ENCODE measurements around the gene SMAD1.

DNA sequence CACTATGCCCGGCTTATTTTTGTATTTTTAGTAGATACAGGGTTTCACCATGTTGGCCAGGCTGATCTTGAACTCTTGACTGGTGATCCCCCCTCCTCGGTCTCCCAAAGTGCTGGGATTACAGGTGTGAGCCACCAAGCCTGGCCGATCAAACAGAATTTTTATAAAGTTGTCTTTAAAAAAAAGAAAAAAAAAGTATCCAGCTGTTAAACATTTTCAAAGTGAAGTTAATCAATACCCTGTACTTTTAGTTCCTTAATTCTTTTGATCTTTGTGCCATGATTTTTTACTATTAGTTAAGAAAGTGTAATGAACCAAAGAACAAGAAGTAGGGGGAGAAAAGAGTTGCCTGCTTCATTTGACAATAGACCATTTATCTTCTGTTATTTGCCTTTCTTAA is 24.3 kb downstream of the SMAD1 start:
- TF ChIP-seq POLR2A (IDR thresholded peaks at IDR 0.05) (no peak), CTCF (IDR thresholded peaks at IDR 0.05) (no peak)
